Urothelium cell line (cell line): ENCODE results near the gene METAP1D.

ENCODE experiments used
- DNase-seq: peaks from one replicate; pipeline ENCODE4 v3.0.0; 2011; ENCODE audit warnings: low spot score, mixed read lengths
- FAIRE-seq: peaks from 2 replicates; lab custom pipeline; 2011; peaks lifted over from hg19 to GRCh38; lab: Jason Lieb, UNC

The METAP1D gene

DNA sequence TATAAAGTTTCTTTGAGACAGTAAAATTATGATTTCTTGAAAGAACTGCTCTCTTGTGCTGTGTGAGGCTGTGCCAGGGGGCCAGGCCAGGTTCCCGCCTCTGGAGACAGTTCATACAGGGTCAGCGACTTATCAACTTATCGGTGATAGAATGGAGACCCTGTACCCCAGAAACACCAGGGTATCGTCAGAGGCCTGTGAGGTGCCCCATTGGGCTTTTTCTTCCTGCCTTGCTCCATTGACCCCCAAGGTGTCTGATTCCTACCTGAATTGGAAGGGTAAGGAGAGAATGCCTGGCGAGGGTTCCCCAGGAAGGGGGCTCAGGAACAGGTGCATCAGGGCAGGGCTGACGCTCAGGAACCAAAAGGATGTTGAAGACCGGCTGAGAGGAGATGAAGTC lies 89.9 kb downstream of the METAP1D start:
- FAIRE-seq (no peak), DNase-seq (no peak)

DNA sequence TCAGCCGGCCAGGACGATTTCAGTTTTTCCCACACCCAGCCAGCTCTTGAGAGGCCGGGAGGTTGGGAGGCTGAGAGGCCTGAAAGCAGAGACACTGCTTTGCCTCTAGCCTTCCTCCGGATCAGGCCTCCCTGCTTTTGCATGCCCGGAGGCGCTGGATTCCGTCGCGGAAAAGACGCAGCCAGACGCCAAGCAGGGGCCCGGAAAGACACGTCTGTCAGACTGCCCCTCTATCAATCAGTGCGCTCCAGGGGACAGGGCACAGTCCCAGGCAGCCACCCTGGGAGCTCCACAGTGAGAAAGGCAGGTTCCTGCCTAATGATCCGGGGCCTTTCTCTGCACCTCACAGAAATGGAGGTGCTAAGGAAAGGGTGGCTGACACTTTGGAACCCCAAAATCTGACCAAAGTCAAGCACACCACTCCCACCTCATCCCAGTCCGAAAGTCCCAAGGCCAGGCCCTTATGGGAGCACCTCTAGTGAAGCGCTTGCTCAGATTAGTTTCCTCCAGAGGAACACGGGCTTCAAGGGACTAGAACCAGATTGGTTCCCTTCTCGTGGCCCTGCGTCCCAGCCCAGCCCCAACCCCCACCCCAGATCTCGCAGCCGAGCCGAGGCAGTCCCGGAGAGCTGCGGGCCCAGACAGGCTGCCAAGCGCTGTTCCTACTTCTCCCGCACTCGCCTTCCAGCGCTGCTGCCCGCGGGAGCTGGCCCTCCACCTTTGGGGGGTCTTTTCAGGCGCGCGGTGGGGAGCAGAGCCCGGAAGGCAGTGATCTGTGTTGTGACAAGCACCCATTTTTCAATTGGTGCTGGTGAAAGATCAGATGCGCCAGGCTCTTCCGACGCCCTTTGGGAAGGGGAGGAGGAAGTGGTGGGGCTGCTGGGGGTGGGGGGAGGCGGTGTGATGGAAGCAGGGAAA lies 90.5 kb downstream of the METAP1D start:
- FAIRE-seq (no peak), DNase-seq (no peak)

DNA sequence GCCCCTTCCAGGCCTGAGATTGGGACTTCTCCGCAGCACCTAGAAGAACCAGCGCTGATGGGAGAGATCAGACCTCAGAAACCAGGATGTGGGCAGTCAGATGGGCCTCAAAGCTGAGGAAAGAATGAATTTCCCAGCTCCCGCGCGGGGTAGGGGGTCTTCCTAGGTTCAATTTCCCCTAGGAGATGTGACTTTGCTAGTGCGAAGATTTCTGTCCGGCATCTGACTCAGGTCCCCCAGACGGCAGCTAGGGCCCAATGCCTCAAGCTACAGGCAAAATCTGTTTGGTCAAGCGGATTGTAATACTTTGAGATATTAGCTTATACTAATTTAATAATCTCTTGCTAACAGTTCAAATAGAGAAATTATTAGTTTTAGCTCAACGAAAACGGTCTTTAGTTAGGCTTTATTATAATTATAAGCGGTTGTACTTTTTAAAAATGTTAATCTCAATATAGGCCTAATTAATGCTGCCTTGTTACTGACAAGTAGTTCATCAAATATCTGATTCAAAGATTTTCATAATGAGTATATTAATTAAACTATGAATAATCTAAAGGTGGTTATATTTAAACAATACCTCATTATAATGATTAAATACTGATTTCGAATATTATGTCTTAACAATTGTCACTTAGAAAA lies 91.4 kb downstream of the METAP1D start:
- no peak for DNase-seq

DNA sequence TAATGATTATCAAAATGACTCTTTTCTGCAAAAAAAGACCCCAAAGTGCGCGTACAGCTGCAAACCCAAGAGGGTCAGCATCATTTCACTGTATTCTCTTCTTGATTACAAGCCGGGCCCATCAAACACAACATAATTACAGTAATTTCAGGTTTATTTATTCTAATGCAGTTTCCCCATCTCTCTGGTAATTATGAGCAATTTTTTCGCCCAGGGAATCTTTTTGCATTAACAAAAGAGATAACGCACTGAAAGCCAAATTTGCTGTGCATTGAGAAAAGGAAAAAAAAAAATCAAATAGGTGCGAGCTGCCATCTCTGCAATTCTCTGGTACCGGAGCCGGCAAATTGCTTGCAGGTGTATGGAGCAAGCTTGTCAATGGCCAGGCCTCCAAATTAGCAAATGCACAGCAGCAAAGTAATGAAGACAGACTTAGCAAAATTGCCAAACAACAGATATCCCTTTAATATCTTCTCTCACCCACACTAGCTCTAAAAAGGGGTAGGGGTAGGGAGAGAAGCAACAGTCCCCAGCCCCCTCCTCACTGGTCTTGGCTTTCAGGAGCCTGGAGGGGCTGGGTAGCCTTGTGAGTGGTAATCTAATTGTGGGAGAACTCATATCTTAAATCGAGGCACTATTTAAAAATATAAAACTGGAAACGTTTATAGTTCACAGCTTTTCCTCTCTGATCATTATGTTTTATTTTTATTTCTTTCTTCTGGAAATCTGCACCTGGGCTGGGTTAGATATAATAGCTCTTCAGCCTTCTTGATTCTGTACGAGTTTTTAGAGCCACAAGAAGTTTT lies 92.2 kb downstream of the METAP1D start:
- FAIRE-seq (no peak), DNase-seq (no peak)

More for the DNA sequence above, 91.4 kb downstream of the METAP1D start:
- FAIRE-seq = no peak

DNA sequence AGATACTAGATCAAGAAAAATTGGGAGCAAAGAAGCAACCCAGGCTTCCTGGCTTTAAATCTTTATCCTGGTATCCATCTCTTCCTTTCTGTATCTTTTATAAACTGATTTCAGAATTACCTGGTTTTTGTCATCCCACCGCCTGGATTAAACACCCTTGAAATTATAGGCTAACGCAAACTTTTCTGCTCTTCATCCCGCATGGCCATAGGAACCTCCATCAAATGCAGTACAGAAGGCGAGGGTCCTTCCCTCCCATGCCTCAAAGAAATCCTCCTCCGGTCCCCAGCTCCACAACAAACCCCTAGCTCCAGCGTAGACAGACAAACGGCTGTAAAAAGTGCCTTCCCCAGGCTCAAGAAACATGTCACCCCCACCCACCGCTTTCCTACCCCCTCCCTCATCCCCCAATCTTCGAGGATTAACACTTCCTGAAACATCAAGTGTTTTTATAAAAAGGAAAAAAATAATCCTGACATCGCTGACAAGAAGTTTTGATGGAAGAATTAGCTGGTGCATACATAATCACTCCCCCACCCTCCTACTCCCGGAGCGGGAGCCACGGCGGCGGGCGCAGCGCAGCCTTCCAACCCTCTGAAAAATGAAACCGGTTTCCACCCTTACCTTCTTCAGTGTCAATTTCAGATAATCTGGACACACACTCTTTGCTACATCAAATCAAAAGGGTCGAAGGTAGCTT lies 93.1 kb downstream of the METAP1D start:
- DNase-seq (no peak), FAIRE-seq (no peak)

DNA sequence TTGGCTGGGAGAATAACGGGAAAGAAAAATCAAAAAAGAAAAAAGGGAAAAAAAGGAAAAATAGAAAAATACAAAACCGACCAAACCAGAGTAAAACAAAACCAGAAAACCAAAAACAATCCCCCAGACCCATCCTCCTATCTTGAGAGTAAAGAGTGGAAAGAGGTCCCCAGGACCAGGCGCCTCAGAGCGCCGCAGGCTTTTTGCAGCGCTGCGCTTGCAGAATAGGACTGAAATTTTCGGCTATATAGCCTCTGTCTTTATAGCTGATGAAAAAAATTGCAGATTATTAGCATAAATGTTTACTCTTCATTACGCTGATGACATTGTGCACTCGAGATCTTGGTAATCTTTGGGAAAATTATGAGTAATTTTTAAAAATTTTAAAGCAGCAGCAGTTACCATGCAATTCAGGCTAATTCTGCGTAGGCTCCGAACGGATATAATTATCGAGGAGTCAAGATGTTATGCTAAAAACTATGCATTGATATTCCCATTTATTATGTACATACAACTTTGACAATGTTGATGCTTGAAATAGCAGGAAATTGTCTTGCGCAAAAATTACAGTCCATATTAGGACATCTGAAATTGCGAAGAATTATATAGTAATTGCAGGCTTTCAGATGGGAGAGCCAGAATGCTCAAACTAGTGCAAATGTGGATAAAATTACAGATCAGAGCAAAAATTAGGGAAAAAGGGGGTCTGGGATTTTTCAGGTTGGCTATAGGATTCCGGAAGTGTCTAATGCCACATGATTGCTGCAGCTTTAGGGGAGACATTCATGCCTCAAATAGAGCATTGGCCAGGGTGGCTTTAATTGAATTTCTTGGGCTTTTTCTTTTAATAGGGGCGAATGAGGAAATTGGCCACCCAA lies 93.9 kb downstream of the METAP1D start:
- FAIRE-seq (no peak), DNase-seq (no peak)

DNA sequence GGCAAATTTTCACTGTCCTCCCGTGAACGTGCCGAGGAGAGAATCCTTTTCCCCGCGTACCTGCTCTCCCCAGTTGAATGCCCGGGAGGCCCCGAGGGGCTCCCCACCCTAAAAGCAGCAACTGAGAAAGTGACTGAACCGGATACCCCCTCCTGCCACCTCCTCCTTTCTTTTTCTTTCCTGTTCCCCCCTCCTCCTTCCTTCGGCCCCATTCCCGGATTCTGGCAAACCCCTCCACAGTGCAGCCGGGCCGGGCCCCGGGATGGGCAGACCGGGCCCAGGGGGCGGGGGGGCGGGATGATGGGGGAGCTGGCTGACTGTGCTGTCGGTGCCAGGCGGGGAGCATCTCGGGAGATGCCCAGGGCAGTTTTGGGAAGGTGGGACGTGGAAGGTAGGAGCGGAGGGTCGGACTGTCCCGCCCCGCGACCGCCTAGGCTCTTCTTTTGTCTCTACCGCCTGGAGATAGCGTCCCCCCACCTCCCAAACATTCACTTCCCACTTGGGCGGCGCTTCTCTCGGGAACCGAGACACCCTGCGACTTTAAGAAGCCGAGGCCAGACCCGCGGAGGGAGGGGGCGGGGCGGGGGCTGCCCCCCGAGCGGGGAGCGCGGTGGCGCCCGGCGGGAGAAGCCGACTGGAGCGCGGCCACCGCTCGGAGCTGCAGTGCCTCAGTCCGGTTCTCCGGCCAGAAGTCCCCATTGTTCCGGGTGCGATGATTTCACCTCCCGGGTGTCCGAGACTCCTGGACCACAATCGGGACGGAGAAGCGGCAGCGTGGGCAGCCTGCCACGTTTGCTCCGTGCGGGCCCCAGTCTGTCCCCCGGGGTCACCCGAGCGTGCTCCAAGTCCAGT lies 94.8 kb downstream of the METAP1D start:
- FAIRE-seq (no peak), DNase-seq (peak; percentile 65)

DNA sequence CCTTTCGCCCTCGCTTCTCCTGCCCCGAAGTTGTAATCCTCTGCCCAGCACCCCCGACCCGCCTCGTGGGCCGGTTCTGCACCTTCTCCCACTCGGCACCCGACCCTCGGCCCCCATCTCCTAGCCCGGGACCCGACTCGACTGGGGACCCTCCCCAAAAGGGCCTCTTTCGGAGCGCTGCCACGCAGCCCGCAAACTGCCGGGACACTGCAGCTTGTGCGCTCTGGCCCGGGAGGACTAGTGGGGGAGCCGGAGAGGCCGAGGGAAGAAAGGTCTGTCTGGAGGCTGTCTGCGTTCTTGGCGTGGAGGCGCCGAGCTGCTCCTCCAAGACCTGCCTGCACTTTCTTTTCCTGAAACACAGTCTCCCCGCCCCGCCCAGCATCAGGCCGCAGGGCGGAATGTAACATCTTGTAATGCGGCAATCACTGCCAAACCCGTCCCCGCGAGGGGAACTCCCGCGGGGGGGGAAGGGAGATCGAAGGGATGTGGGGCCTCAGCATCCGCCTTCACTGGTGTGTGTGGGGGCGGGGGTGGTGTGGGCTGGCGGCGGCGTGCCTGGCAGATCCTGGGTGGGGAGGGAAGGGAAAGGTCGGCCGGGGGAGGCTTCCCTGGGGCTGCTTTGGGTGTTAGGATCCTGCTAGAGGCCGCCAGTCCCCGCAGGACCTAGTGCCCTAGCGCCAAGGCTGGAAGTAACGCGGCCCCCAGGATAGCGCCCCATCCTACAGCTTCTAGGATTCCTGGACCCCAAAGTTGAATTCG lies 95.6 kb downstream of the METAP1D start:
- DNase-seq (peak; percentile 73), FAIRE-seq (peak; percentile 88)

DNA sequence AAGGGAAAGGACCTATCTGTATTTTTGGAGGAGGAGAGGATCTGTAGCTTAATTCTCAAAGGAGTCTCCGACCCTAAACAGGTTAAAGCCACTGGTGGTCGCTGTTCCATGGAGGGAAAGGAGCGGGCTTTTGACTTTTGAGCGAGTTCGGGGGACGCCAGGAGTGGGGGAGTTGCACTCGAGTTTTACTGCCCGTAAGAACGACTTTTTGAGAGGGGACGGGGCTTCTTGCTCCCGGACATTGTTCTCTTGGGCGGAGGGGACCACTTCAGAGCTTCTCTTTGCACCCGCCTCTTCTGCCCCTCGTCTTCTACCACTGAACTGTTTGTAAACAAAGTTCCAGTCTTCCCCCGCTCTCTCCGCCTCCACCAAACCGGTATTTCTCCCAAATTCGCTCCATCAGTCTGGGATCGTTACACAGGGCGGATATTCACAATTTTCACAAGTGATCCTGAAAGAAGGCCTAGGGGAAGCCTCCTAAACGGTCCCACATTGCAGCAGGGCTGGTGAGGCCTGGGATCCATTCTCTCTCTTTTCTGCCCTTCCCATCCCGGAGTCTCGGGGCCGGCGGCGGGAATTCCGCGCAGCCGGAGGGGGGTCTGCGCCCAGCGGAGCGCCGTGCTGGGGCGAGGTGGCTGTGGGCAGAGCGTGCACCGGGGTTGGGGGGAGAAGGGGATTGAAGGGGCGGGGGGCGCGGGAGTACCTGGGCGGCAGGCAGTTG lies 96.3 kb downstream of the METAP1D start:
- FAIRE-seq = no peak
- DNase-seq = peak; percentile 47

DNA sequence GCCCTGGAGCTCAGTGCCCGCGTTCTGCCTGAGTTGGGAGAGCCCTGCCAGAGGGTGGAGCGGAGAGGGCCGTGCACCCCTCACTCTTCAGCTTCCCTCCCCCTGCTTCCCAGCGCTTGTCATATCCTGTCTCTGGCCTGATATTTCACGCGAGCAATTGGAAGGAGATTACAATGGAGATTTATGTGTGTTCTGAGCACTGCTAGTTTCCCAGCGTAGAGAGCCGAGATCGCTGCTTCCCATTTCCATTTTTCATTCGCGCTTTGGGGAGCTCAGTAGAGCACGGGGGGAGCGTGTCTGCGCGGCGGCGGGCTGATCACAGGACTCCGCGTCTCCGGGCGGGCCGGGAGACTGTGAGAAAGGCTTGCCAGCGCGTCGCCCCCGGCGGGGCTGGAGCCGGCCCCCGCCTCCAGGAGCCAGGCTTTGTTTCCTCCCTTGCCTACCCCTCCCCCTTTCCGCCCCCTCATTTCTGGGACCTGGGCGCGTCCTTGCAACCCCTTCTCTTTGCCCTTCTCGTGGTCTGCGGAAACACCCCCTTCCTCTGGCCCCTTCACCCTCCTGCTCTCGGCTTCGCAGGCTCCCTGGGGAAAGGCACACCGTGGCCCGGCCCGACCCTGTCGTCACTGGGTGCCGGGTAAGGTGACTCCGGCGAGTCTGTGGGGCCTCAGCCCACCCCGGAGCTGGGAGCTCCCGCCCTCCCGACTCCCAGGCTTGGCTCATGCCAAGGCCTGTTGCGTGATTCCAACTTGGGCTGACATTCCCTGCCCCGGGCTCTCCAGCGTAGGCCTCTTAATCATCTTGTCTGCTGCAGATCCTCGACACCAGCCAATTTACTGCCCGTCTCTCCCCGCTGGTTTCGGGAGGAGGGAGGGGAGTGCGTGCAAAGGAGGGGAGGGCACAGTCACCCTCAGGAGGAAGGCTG lies 97.1 kb downstream of the METAP1D start:
- FAIRE-seq = no peak
- peak; percentile 47 for DNase-seq

DNA sequence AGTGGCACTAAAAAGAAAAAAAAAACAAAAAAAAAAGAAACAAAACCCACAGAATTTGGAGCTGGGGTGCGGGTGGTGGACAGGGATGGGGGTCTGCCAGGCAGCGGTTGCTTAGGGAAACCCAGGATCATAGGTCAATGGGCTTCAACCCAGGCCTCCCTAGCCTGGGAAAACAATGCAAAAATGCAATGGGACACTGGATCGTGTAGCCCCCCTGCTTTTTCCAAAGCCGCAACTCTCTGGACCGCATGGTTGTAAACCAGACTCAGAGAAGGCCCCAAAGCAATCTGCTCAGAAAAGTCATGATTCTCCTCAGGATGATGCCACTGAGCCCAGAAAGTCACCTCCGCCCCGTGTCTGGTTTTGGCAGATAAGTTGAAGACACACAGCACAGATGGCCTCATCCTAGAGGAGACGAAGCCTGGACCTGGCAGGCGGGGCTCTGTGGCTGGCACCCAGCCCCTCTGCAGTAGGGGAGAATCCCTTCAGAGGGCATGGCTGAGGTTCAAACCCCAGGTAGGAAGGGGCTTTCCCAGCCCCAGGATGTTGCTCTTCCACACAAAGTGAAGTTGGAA lies 97.9 kb downstream of the METAP1D start:
- DNase-seq = peak; percentile 32
- no peak for FAIRE-seq

DNA sequence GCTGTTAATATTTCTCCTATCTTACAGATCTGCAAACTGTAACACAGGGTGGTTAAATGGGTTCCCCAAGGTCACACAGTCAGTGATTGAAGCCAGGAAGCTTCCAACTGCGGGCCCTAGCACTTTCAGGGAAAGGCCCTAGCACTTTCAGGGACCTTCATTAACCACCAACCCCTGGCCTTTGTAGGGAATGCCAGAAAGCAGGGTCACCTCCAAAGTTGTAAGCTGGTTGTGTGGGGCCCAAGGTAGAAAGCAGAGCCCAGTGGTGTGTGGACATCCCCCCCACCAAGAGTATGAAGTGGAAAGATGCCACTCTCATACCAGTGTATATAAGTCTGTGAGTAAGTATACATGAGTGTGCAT lies 98.5 kb downstream of the METAP1D start:
- FAIRE-seq (no peak), DNase-seq (no peak)

DNA sequence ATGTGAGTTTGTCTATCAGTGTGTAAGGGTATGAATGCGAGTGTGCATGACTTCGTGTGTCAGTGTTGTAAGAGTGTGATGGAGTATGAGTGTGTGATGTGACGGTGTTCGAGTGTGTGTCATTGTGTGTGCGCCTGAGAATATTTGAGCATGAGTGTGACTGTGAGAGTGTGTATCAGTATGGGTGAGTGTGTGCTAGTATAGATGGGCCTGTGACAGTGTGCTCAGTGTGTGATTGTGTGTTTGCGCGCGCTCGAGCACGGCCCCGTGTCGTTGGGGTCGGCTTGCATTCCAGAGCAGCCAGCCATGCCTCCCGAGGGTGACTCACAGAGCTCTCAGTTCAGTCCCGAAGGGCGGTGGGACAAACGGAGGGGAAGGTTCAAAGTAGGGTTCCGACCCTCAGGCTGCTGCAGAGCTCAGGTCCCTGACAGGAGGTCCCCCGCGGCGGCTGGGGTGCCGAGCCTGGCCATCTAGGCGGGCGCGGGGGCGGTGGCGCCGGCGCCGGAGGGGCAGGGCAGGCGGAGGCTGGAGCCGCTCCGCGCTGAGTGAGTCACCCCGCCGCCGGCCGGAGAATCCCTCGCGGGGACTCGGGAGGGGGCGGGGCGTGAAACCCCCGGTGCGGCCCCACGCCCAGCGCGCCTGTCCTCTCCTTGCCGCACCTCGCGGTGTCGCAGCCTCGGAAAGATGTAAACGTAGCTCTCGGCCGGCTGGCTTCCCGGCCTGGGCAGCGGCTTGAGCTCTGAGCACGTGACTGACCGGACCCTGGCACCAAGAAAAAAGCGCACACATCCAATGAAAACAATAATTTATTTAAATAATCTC lies 99.1 kb downstream of the METAP1D start:
- FAIRE-seq (peak; percentile 98), DNase-seq (peak; percentile 88)

DNA sequence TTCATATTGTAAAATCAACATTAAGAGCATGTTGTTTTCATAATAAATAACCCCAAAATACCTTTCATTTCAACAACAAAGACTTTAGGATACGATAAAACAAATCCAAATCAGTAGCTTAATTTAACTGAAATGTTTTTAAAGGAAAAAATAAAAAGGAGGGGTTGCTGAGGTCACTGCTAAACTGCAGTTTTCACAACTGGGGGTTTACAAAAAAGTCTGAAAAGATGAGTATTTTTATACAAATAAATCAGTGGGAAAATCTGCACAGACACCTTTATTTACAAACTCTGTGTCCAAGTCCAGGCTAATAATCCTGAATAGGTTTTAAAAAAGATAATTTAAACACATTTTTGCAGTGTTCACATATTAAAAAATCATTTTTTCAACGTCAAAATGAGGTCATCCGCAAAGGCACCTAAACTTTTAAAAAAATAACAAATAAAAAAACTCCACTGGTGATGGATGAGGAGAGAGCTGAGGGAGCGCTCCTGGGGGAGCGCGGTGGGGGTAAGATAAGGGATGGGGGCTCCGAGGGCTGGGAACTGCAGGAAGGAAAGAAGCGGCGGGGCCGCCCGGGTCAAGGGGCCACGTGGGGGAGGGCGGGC lies 99.8 kb downstream of the METAP1D start:
- FAIRE-seq = no peak
- DNase-seq = no peak
